SK-N-MC (cell line): Measurements from ENCODE around the gene CELF2.

Experiments used
- EZH2 ChIP-seq: fragments of 200-600 bp; sonication (generic); IDR thresholded peaks from one replicate; pipeline ENCODE4 v1.6.1; 2017; ENCODE audit warnings: antibody characterized with exemption
- POLR2AphosphoS5 ChIP-seq: IDR thresholded peaks from 2 replicates; pipeline ENCODE4 v1.6.1; 2012; ENCODE audit warnings: mild to moderate bottlenecking, low read depth, low read length, borderline replicate concordance

DNA sequence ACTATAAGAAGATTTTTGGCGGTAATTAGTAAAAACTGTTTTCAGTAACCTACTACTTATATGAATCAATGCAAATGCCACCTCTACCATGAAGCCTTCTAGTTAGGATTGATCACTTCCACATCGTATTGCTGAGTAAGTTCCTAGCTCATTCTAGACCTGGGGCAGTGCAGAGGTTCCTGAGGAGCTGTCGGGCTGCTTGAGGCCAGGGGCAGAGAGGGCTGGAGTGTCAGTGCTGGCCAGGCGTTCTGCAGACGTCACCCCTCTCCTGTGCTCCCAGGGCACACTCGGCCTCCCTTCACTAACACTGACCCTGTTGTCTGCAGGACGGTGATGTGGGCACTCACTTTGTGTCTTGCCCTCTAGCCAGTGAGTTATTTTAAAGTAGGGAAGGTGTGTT is 275.7 kb downstream of the CELF2 start:
- TF ChIP-seq EZH2: no peak
- no peak for TF ChIP-seq POLR2AphosphoS5
